ENCODE data around the gene RFX3.

GRCh38 chr9:3413984-3414383, 111.8 kb downstream of the RFX3 start:
- no peak for TF ChIP-seq GATA2 (IDR thresholded peaks at IDR 0.05; ENCODE audit: low read depth, low read length)
- TF ChIP-seq GATA3 (IDR thresholded peaks at IDR 0.05; ENCODE audit: low read depth, low read length) = no peak
